GM18951 (cell line): ENCODE data around the gene PEX26.
"Not testable (repeated sequence)": the region's sequence is repeated elsewhere in the genome, so short reads cannot be mapped to it uniquely, and the experiment has no call there.

Experiments used
- POLR2A ChIP-seq: IDR thresholded peaks from 4 replicates; pipeline ENCODE4 v1.6.1; 2011; ENCODE audit warnings: mild to moderate bottlenecking; ENCODE audit not compliant: insufficient read length, insufficient read depth; ENCODE audit errors: extremely low read depth
- in situ Hi-C: fragments of 300-500 bp; cut with MboI; formaldehyde crosslinking; loops from one replicate; pipeline ENCODE4 v1.12.0; 2022; ENCODE audit warnings: low sequenced_read_pairs, mixed read lengths, inconsistent platforms; ENCODE audit not compliant: unreplicated experiment

The PEX26 gene

GRCh38 chr22:18048041-18048440 is 29.7 kb upstream of the PEX26 start:
- no peak for TF ChIP-seq POLR2A
- in situ Hi-C loops: no loop called here

DNA sequence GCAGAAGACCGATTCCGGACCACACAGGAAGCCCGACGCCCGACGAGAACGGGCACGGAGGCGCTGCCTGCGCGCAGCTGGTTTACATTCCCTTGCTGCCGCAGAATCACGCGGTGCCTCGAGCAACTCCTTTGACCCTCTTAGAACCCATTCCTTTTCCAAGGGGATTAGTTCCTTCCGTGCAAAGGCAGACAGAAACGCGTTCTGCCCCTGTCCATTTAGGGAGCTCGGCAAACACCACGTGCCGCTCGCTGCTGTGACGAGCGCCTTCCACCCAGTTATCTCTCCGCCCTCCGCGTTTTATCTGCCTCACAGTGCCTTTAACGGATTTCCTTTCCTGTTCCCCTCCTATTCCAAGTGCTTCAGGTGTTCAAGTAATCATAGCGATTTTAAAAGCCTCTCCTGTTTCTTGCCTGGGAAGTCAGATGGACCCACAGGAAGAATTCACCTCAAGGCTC is 29.3 kb upstream of the PEX26 start:
- no peak for TF ChIP-seq POLR2A
- in situ Hi-C loops: no loop called here

GRCh38 chr22:18050065-18050464 is 27.7 kb upstream of the PEX26 start:
- no peak for TF ChIP-seq POLR2A
- in situ Hi-C loops: no loop called here

DNA sequence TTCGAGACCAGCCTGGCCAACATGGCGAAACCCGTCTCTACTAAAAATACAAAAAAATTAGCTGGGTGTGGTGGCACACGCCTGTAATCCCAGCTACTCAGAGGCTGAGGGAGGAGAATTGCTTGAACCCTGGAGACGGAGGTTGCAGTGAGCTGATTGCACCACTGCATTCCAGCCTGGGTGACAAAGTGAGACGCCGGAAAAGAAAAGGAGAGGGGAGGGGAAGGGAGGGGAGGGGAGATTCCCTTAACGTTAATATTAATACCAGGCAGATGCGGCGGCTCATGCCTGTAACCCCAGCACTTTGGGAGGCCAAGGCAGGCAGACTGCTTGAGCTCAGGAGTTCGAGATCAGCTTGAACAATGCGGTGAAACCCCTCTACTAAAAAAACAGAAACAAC is 26.7 kb upstream of the PEX26 start:
- in situ Hi-C loops: not testable (repeated sequence)

- in situ Hi-C loops: not testable (repeated sequence)
These were observed 24.4 kb upstream of the PEX26 start for GRCh38 chr22:18053216-18053946.

GRCh38 chr22:18055619-18056160 is 22.1 kb upstream of the PEX26 start:
- no peak for TF ChIP-seq POLR2A
- in situ Hi-C loops: no loop called here

GRCh38 chr22:18056161-18056666 is 21.6 kb upstream of the PEX26 start:
- in situ Hi-C loops: no loop called here
- TF ChIP-seq POLR2A: no peak

DNA sequence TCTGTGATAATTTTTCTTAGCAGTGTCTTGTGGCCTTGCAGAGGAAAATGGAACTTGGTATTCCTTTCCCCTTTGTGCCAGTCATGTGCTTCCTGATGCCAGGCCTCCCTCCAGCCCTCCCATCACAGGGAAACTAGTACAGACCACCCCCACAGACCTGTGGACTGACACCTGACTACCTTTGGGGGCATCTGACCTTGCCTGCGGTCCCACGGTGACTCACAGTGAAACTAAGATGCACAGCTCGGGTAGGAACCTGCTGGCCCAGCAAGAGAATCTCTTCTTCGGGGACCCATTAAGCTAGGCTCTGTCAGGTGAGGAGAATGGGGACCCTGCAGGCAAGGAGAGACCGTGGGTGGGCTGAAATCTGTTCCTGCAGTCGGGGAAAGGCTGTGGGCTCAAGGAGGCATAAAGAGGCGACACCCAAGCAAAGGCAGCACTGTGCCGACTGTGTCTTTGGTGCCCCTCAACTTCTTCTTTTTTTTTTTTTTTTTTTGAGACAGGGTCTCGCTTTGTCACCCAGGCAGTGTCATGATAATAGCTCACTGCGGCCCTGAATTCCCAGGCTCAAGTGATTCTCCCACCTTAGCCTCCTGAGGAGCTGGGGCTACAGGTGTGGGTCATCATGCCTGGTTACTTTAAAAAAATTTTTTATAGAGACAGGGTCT is 20.8 kb upstream of the PEX26 start:
- in situ Hi-C loops: no loop called here
- no peak for TF ChIP-seq POLR2A

- in situ Hi-C loops: no loop called here
- no peak for TF ChIP-seq POLR2A
These were observed 20.1 kb upstream of the PEX26 start for GRCh38 chr22:18057568-18058209.

GRCh38 chr22:18058371-18059093 is 19.3 kb upstream of the PEX26 start:
- TF ChIP-seq POLR2A: no peak
- in situ Hi-C loops: no loop called here

DNA sequence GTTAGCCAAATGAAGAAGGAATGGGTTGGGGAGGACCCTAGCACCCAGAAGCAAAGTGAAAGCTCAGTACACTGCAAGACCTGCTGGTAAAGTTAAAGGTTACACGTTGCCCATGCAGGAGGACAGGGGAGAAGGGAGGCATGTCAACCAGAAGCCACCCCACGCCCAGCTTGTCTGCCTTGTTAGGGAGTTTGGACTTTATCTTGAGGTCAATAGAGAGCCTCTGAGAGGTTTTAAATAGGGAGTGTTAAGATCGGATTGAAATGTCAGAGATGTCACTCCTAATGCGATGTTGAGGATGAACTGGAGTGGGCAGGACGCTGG is 18.7 kb upstream of the PEX26 start:
- TF ChIP-seq POLR2A: no peak
- in situ Hi-C loops: no loop called here

GRCh38 chr22:18059473-18059872 is 18.3 kb upstream of the PEX26 start:
- in situ Hi-C loops: no loop called here
- no peak for TF ChIP-seq POLR2A

DNA sequence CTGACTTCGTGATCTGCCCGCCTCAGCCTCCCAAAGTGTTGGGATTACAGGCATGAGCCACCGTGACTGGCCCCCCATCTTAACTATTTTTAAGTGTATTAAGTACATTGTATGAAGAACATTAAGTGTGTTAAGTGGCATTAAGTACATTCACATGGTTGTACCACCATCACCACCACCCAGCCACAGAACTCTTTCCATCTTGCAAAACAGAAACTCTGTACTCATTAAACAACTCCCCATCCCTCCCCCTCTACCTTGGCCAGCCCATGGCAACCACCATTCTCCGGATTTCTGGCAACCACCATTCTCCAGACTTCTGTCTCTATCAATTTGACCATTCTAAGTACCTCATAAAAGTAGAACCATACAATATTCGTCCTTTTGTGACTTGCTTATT is 17.8 kb upstream of the PEX26 start:
- no peak for TF ChIP-seq POLR2A
- in situ Hi-C loops: no loop called here
